HEK293 (cell line): Measurements from ENCODE around the gene KPNA2.

Experiments used
- CTCF ChIA-PET: fragments of 350-600 bp; formaldehyde crosslinking; extraction: SDS; loops from one replicate; lab custom pipeline; 2021; ENCODE audit warnings: antibody characterized with exemption; lab: Yijun Ruan, JAX
- POLR2A ChIA-PET: fragments of 300-600 bp; formaldehyde crosslinking; extraction: SDS; loops from one replicate; lab custom pipeline; 2020; ENCODE audit warnings: antibody characterized with exemption, inconsistent platforms; lab: Yijun Ruan, JAX
- H3K27ac ChIP-seq: fragments of 200-500 bp; sonication (Bioruptor generic); 2 replicates; pipeline ENCODE4 v1.5.1; 2014; ENCODE audit warnings: low read depth, low read length, control low read depth, inconsistent platforms; ENCODE audit errors: extremely low read depth
- H3K36me3 ChIP-seq, 2 experiments: fragments of 200-500 bp in 1 of 2; sonication (Bioruptor generic) in 1 of 2; 1 replicate in 1 of 2; 2 replicates in 1 of 2; pipeline ENCODE4 v1.5.1; 2014 to 2017; ENCODE audit warnings: inconsistent platforms in 2 of 2, low read length in 2 of 2; ENCODE audit not compliant: control insufficient read depth in 2 of 2, insufficient read depth in 1 of 2
- H3K4me1 ChIP-seq: fragments of 200-500 bp; sonication (Bioruptor generic); 2 replicates; pipeline ENCODE4 v1.5.1; 2014; ENCODE audit warnings: mild to moderate bottlenecking, low read length, inconsistent platforms; ENCODE audit not compliant: control insufficient read depth, insufficient read depth
- H3K4me3 ChIP-seq: 2 replicates; pipeline ENCODE4 v1.5.1; 2011; ENCODE audit warnings: low read depth, mild to moderate bottlenecking, control low read depth, low read length, moderate library complexity
- H3K9me3 ChIP-seq: fragments of 200-500 bp; sonication (Bioruptor generic); 2 replicates; pipeline ENCODE4 v1.5.1; 2014; ENCODE audit warnings: low read depth, low read length, inconsistent platforms; ENCODE audit not compliant: control insufficient read depth, insufficient read depth
- BCL11B ChIP-seq: fragments of 450-650 bp; formaldehyde crosslinking; IDR thresholded peaks from 2 replicates; pipeline ENCODE4 v1.5.1; 2016; ENCODE audit warnings: low read depth, missing biosample characterization, missing genetic modification characterization
- GLI2 ChIP-seq: fragments of 450-650 bp; formaldehyde crosslinking; IDR thresholded peaks from 2 replicates; pipeline ENCODE4; 2017; ENCODE audit warnings: missing biosample characterization, missing genetic modification characterization, low read depth, borderline replicate concordance
- GLI4 ChIP-seq: fragments of 450-650 bp; formaldehyde crosslinking; IDR thresholded peaks from 2 replicates; pipeline ENCODE4 v1.5.1; 2016; ENCODE audit warnings: missing biosample characterization, missing genetic modification characterization
- KLF16 ChIP-seq: fragments of 450-650 bp; formaldehyde crosslinking; IDR thresholded peaks from 2 replicates; pipeline ENCODE4 v1.5.1; 2017; ENCODE audit warnings: missing biosample characterization, missing genetic modification characterization
- MEIS1 ChIP-seq: sonication (generic); formaldehyde crosslinking; IDR thresholded peaks from 2 replicates; pipeline ENCODE4 v1.8.1; 2022; ENCODE audit warnings: missing genetic modification reagents, mild to moderate bottlenecking, borderline replicate concordance
- PBX3 ChIP-seq: sonication (generic); formaldehyde crosslinking; IDR thresholded peaks from 2 replicates; pipeline ENCODE4 v1.8.1; 2022; ENCODE audit warnings: mild to moderate bottlenecking, moderate library complexity, missing genetic modification reagents
- ZBTB17 ChIP-seq: fragments of 450-650 bp; formaldehyde crosslinking; IDR thresholded peaks from 2 replicates; pipeline ENCODE4 v1.5.1; 2016; ENCODE audit warnings: missing biosample characterization, missing genetic modification characterization
- ZBTB20 ChIP-seq: fragments of 450-650 bp; formaldehyde crosslinking; IDR thresholded peaks from 2 replicates; pipeline ENCODE4 v1.5.1; 2016; ENCODE audit warnings: missing biosample characterization, missing genetic modification characterization
- ZBTB6 ChIP-seq: fragments of 450-650 bp; formaldehyde crosslinking; IDR thresholded peaks from 2 replicates; pipeline ENCODE4 v1.5.1; 2017; ENCODE audit warnings: missing biosample characterization, missing genetic modification characterization
- ZBTB7A ChIP-seq: fragments of 450-650 bp; formaldehyde crosslinking; IDR thresholded peaks from 2 replicates; pipeline ENCODE4 v1.5.1; 2016; ENCODE audit warnings: low read depth, missing biosample characterization, missing genetic modification characterization
- ZEB2 ChIP-seq: fragments of 450-650 bp; formaldehyde crosslinking; IDR thresholded peaks from 2 replicates; pipeline ENCODE4 v1.5.1; 2016; ENCODE audit warnings: missing biosample characterization, missing genetic modification characterization
- ZFP37 ChIP-seq: fragments of 450-650 bp; formaldehyde crosslinking; IDR thresholded peaks from 2 replicates; pipeline ENCODE4 v1.5.1; 2016; ENCODE audit warnings: missing biosample characterization, missing genetic modification characterization
- ZNF449 ChIP-seq: fragments of 450-650 bp; formaldehyde crosslinking; IDR thresholded peaks from 2 replicates; pipeline ENCODE4 v1.5.1; 2017; ENCODE audit warnings: missing biosample characterization, mild to moderate bottlenecking, missing genetic modification characterization, moderate library complexity
- ZNF501 ChIP-seq: fragments of 450-650 bp; formaldehyde crosslinking; IDR thresholded peaks from 2 replicates; pipeline ENCODE4 v1.5.1; 2016; ENCODE audit warnings: missing biosample characterization, missing genetic modification characterization
- ZNF561 ChIP-seq: fragments of 450-650 bp; IDR thresholded peaks from 2 replicates; pipeline ENCODE4 v1.5.1; 2018; ENCODE audit warnings: missing biosample characterization, missing genetic modification characterization, borderline replicate concordance
- ZNF692 ChIP-seq: fragments of 450-650 bp; formaldehyde crosslinking; IDR thresholded peaks from 2 replicates; pipeline ENCODE4 v1.5.1; 2016; ENCODE audit warnings: missing biosample characterization, missing genetic modification characterization
- ZSCAN16 ChIP-seq: fragments of 450-650 bp; formaldehyde crosslinking; IDR thresholded peaks from 2 replicates; pipeline ENCODE4 v1.5.1; 2016; ENCODE audit warnings: missing biosample characterization, missing genetic modification characterization
- TF ChIP-seq, protein P1 (sequence below): fragments of 450-650 bp; formaldehyde crosslinking; IDR thresholded peaks from 2 replicates; pipeline ENCODE4 v1.5.1; 2016; ENCODE audit warnings: missing biosample characterization, missing genetic modification characterization
- TF ChIP-seq, protein P2 (sequence below): fragments of 450-650 bp; formaldehyde crosslinking; IDR thresholded peaks from 2 replicates; pipeline ENCODE4 v1.5.1; 2016; ENCODE audit warnings: missing biosample characterization, missing genetic modification characterization
- TF ChIP-seq, protein P3 (sequence below): fragments of 450-650 bp; formaldehyde crosslinking; IDR thresholded peaks from 2 replicates; pipeline ENCODE4 v1.5.1; 2016; ENCODE audit warnings: missing biosample characterization, missing genetic modification characterization

The KPNA2 gene

DNA sequence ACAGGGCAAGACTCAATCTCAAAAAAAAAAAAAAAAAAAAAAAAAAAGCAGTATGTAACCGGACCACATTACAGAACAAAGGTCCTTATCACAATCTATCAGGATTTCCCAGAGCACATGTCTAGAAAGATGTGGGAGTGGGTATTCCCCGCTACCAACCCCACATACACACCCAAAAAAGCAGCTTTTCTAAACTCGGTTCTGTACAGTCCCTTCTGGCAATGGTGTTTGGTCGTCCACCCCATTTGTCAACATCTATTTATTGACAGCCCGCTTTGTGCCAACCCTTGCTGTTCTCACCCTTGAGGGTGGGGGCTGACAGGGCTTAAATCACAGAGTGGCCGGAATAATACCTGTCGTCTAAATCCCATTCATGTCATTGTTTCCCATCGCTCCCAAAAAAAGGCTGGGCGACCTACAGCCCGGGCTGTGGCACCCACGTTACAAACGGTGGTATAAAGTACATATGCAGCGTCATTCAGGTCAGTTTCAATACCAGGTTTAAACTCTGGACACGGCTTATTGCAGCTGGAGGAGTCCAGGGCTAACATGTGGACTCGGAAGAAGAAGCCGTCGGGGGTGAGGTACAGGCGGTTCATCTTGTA lies 42.9 kb upstream of the KPNA2 start (continued):
- TF ChIP-seq, protein P1, sequence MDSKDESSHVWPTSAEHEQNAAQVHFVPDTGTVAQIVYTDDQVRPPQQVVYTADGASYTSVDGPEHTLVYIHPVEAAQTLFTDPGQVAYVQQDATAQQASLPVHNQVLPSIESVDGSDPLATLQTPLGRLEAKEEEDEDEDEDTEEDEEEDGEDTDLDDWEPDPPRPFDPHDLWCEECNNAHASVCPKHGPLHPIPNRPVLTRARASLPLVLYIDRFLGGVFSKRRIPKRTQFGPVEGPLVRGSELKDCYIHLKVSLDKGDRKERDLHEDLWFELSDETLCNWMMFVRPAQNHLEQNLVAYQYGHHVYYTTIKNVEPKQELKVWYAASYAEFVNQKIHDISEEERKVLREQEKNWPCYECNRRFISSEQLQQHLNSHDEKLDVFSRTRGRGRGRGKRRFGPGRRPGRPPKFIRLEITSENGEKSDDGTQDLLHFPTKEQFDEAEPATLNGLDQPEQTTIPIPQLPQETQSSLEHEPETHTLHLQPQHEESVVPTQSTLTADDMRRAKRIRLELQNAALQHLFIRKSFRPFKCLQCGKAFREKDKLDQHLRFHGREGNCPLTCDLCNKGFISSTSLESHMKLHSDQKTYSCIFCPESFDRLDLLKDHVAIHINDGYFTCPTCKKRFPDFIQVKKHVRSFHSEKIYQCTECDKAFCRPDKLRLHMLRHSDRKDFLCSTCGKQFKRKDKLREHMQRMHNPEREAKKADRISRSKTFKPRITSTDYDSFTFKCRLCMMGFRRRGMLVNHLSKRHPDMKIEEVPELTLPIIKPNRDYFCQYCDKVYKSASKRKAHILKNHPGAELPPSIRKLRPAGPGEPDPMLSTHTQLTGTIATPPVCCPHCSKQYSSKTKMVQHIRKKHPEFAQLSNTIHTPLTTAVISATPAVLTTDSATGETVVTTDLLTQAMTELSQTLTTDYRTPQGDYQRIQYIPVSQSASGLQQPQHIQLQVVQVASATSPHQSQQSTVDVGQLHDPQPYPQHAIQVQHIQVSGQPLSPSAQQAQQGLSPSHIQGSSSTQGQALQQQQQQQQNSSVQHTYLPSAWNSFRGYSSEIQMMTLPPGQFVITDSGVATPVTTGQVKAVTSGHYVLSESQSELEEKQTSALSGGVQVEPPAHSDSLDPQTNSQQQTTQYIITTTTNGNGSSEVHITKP (tag by site-specific recombination) = no peak
- no peak for TF ChIP-seq GLI4 (tag by site-specific recombination)
- TF ChIP-seq, protein P2, sequence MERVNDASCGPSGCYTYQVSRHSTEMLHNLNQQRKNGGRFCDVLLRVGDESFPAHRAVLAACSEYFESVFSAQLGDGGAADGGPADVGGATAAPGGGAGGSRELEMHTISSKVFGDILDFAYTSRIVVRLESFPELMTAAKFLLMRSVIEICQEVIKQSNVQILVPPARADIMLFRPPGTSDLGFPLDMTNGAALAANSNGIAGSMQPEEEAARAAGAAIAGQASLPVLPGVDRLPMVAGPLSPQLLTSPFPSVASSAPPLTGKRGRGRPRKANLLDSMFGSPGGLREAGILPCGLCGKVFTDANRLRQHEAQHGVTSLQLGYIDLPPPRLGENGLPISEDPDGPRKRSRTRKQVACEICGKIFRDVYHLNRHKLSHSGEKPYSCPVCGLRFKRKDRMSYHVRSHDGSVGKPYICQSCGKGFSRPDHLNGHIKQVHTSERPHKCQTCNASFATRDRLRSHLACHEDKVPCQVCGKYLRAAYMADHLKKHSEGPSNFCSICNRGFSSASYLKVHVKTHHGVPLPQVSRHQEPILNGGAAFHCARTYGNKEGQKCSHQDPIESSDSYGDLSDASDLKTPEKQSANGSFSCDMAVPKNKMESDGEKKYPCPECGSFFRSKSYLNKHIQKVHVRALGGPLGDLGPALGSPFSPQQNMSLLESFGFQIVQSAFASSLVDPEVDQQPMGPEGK (tag by site-specific recombination) = peak; percentile 39; the same call in 1 of the 2 replicates
- no peak for TF ChIP-seq ZBTB17 (tag by site-specific recombination)
- TF ChIP-seq KLF16 (tag by site-specific recombination) = no peak
- TF ChIP-seq PBX3 (CRISPR knock-in tag) = no peak
- TF ChIP-seq ZBTB7A (tag by site-specific recombination) = no peak
- no peak for TF ChIP-seq BCL11B (tag by site-specific recombination)
- TF ChIP-seq ZFP37 (tag by site-specific recombination) = 0 out of 2 replicates have a peak, but pooled peaks have one; percentile 39
- TF ChIP-seq, protein P3, sequence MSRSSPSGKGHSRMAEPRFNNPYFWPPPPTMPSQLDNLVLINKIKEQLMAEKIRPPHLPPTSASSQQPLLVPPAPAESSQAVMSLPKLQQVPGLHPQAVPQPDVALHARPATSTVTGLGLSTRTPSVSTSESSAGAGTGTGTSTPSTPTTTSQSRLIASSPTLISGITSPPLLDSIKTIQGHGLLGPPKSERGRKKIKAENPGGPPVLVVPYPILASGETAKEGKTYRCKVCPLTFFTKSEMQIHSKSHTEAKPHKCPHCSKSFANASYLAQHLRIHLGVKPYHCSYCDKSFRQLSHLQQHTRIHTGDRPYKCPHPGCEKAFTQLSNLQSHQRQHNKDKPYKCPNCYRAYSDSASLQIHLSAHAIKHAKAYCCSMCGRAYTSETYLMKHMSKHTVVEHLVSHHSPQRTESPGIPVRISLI (tag by site-specific recombination) = peak; percentile 82; the same call in 1 of the 2 replicates
- TF ChIP-seq ZNF692 (tag by site-specific recombination) = no peak

DNA sequence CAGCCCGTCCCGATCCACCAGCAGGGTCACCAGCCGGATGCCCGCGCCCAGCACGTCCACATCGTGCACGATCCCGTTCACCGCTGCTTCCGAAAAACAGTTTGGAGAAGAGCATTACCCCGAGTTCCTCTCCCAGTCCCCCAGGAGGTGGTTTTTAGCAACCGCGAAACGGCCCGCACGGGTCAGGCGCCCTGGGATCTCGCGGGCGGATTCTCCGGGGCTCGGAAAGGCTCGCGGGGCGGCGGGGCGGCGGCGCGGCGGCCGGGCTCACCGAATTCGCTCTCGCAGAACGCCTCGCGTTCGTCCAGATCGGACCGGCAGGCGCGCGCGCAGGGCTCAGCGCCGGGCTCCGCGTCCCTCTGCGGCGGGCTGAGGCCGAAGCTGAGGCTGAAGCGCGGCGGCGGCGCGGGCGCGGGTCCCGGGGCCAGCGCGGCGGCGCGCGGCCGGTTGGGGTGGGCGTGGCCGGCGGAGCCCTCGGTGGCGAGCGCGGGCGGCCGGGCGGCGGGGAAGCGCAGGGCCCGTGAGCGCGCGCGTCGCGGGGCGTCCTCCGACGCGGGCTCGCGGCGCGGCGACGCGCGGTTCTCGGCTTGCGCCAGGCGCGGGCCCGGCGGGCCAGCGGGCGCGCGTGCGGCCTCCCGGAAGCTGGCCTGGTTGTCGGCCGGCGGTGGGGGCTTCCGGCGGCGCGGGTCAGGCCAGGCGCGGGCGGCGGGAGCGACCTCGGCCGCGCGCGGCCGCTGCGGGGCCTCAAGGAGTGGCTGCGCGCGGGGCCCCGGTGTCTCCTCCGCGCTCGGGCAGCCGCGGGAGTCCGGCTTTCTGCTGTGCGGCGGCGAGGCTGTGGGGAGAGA lies 42.2 kb upstream of the KPNA2 start:
- Histone ChIP-seq H3K4me3 (peak overlapping the region; percentile 74), H3K36me3 (peaks cover 0 to 4% of the 10 kb centered on the region in 2 experiments; a peak in 2 of 3 replicates), H3K9me3 (no peaks in the 10 kb centered on the region), H3K4me1 (peaks cover 20% of the 10 kb centered on the region), H3K27ac (peak overlapping the region; percentile 99)
- ChIA-PET POLR2A (interaction anchor here (0.7 to 3.2 kb wide), 5 partner anchors 14 to 76 kb away, joined by 3 to 13 read pairs (median 4); partner anchors contain the start of gene KPNA2), CTCF (interaction anchor here (0.6 to 1.4 kb wide), 7 partner anchors 10 to 767 kb away, joined by 3 to 5 read pairs (median 4); no protein-coding TSS in a partner anchor)
- TF ChIP-seq ZNF501 (tag by site-specific recombination) (peak; percentile 29; the same call in 1 of the 2 replicates), ZBTB6 (tag by site-specific recombination) (peak; percentile 11; the same call in 1 of the 2 replicates), MEIS1 (CRISPR knock-in tag) (0 out of 2 replicates have a peak, but pooled peaks have one; percentile 17), ZNF561 (tag by site-specific recombination) (peak; percentile 64; the same call in 1 of the 2 replicates), ZSCAN16 (0 out of 2 replicates have a peak, but pooled peaks have one; percentile 11), ZNF449 (tag by site-specific recombination) (peak; percentile 29; the same call in 1 of the 2 replicates), GLI2 (tag by site-specific recombination) (no peak), ZBTB20 (tag by site-specific recombination) (peak; percentile 52; the same call in 1 of the 2 replicates), ZEB2 (tag by site-specific recombination) (peak; percentile 41; the same call in 1 of the 2 replicates), ZBTB17 (tag by site-specific recombination) (peak; percentile 31; the same call in 1 of the 2 replicates)
